GM21576 (cell line): ENCODE data around the gene CC2D1A.
"Not testable (repeated sequence)": the region's sequence is repeated elsewhere in the genome, so short reads cannot be mapped to it uniquely, and the experiment has no call there.

Experiments used
- ATAC-seq: cut with Tn5 transposase; IDR thresholded peaks from one replicate; pipeline ENCODE4 v1.9.1; 2021; ENCODE audit warnings: mild to moderate bottlenecking, moderate library complexity; ENCODE audit not compliant: unreplicated experiment

The CC2D1A gene

DNA sequence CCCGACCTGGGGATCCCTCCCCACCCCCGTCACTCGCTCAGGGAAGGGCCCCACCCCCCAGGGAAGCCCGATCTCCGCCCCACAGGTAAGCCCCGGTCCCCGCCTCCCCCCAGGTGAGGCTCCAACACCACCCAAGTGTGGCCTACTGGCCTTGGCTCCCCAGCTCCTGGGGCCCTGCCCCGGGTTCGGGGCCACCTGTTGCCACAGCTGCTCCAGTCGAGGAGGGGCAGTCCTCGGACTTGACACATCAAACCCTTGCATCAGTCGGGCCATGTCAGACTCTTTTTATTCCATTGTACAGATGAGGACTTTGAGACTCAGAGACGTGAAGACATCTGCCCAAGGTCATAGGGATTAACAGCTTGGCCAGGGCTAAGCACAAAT lies 512 bp downstream of the CC2D1A start:
- no peak for ATAC-seq

DNA sequence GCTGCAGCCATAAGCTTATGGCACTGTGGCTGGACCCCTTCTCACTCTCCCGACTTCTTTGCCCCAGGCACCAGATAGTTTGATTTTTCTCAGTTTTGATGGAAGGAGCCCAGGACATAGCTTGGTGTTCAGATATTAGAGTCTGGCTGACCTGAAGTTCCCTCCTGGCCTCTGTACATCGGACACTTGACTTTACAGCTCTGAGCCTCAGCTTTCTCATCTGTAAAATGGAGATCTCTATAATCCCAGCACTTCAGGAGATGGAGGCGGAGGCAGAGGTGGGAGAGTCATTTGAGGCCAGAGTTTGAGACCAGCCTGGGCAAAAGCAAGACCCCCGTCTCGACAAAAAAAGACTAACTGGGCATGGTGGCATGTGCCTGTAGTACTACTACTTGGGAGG lies 909 bp downstream of the CC2D1A start:
- ATAC-seq, result no peak

DNA sequence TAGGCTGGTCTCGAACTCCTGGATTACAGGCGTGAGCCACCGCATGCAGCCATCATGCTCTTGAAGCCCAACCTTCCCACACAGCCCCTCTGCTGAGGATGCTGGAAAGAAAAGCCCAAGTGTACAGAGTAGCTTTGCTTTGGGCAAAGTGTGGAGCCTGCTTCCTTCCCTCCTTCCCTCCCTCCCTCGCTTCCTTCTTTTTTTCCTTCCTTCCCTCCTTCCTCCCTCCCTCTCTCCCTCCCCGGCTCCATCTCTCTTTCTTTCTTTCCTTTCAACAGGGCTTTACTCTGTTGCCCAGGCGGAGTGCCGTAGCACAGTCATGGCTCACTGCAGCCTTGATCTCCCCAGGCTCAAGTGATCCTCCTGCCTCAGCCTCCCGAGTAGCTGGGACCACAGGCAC lies 2.7 kb downstream of the CC2D1A start:
- ATAC-seq, result no peak

DNA sequence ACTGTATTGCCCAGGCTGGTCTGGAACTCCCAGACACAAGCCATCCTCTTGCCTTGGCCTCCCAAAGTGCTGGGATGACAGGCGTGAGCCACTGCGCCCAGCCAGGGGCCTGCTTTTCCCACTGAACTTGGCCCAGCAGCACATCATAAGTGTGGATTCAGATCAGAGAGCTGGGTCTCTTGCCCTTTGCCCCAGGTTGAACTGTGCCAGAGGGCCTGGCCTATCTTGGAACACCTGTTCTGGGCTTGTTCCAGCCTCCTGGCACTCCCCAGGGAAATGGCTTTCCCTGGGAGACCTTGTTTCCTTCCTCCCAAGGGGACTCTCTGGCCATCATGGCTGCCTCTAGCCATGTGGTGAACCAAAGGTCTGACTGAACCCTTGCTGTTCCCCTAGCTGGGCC lies 3.4 kb downstream of the CC2D1A start:
- no peak for ATAC-seq

DNA sequence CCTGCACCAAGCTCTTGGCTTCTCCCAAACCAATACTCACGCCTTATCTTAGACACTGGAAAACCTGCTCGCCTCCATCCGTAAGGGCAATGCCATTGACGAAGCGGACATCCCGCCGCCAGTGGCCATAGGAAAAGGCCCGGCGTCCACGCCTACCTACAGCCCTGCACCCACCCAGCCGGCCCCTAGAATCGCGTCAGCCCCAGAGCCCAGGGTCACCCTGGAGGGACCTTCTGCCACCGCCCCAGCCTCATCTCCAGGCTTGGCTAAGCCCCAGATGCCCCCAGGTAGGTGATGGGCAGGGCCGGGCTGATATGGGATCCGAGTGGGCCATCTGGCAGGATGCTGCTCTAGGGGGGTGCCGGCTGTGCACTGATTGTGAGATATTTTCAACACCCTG lies 7.4 kb downstream of the CC2D1A start:
- ATAC-seq, result no peak

DNA sequence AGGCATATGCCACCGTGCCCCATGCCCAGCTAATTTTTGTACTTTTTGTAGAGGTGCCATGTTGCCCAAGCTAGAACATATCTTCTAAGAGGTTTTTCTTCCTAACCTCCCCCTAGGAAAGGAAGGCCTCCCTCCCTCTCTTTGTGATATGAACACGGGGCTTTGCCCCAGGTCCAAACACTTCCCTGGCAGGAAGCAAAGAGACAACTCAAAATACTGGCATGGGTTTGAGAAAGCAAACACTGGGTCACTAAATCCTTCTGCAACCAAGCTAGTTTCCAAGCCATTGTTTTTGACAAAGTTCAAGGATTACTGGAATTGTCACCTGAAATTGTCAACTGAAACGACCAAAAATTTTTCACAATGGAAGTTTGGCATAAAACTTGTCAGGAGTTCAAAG lies 8.8 kb downstream of the CC2D1A start:
- ATAC-seq, result no peak

DNA sequence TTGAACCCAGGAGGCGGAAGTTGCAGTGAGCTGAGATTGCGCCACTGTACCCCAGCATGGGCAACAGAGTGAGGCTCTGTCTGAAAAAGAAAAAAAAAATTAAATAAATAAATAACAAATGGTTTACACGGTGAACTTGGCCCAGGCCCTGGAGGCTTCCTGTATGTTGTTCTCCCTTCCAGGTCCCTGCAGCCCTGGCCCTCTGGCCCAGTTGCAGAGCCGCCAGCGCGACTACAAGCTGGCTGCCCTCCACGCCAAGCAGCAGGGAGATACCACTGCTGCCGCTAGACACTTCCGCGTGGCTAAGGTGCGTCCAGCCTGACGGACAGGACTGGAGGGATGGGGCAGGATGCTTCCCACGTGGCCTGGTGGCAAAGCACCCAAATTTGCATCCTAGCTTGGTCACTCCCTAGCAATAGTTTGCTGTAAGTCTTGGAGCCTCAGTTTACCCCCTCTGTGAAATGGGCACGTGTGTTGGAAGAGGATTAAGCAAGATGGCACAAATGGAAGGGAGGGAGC lies 11.9 kb downstream of the CC2D1A start:
- ATAC-seq, result no peak

DNA sequence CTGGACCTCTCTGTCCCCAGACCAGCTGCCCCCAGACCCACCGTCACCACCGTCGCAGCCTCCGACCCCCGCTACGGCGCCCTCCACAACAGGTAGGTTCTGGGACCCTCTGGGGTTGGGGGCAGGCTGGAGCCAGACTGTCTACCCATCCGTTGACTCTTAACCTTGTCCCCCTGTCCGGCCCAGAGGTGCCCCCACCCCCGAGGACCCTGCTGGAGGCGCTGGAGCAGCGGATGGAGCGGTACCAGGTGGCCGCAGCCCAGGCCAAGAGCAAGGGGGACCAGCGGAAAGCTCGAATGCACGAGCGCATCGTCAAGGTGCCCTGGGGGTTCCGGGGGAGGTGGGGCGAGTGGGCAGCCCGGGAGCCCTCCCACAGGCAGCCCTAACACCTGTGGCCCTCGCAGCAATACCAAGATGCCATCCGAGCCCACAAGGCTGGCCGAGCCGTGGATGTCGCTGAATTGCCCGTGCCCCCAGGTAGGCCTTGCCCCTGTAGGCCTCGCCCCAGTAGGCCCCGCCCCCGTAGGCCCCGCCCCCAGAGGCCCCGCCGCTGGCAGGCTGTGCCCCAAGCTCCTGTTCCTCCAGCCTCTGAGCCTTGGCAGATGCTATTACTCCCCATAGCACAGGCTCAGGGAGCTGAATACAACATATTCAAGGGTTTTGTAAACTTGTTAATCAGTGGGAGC lies 12.9 kb downstream of the CC2D1A start:
- no peak for ATAC-seq

DNA sequence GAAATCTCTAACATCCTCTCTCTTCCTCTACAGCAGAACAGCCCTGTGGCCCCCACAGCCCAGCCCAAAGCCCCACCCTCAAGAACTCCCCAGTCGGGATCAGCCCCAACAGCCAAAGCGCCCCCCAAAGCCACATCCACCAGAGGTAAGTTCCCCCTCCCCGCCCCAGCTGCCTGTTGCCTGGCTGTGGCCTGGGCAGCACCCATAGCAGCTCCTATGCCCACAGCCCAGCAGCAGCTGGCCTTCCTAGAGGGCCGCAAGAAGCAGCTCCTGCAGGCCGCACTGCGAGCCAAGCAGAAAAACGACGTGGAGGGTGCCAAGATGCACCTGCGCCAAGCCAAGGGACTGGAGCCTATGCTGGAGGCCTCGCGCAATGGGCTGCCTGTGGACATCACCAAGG lies 14.5 kb downstream of the CC2D1A start:
- ATAC-seq, result no peak

DNA sequence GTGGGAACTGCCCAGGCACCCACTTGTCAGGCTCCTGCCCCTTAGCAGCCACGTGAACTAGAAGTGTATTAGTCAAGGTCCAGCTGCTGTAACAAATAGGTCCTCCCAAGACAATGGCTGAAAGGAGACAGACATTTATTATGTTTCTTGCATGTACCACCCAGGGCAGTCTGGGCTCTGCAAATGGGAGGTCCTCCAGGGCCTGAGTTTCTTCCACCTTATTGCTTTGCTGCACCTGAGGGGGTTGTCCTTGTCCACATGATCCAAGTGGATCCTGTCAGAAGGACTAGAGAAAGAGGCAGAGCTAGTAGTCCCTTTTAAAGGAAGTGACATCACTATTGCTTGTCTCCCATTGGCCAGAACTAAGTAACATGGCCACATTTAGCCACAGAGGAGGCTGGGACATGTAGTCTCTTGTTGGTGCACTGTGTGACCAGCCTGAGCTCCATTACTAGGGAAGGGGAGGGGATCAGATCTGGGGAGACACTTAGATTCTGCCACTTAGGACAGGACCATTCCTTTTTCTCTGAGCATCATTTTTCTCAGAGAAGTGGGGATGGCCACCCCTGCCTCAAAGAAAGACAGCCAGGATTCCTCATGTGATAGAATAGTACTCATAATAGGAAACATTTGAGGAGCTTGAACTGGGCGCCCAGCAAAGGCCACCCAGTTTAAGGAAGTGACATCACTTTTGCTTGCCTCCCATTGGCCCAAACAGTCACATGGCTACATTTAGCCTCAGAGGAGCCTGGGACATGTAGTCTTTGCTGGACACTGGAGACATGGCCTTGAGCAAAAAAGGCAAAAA lies 15.1 kb downstream of the CC2D1A start:
- no peak for ATAC-seq

DNA sequence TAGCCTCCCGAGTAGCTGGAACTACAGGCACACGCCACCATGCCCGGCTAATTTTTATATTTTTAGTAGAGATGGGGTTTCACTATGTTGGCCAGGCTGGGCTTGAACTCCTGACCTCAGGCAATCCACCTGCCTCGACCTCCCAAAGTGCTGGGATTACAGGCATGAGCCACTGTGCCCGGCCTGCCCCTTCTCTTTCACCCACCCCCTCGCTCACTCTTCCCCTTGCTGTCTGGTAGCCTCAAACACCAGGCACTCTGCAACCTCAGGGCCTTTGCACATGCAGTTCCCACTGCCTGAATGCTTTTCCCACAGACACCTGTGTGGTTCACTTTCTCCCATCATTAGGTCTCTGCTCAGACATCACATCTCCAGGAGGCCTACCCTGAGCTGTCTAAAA lies 16.1 kb downstream of the CC2D1A start:
- ATAC-seq, result not testable (repeated sequence)

DNA sequence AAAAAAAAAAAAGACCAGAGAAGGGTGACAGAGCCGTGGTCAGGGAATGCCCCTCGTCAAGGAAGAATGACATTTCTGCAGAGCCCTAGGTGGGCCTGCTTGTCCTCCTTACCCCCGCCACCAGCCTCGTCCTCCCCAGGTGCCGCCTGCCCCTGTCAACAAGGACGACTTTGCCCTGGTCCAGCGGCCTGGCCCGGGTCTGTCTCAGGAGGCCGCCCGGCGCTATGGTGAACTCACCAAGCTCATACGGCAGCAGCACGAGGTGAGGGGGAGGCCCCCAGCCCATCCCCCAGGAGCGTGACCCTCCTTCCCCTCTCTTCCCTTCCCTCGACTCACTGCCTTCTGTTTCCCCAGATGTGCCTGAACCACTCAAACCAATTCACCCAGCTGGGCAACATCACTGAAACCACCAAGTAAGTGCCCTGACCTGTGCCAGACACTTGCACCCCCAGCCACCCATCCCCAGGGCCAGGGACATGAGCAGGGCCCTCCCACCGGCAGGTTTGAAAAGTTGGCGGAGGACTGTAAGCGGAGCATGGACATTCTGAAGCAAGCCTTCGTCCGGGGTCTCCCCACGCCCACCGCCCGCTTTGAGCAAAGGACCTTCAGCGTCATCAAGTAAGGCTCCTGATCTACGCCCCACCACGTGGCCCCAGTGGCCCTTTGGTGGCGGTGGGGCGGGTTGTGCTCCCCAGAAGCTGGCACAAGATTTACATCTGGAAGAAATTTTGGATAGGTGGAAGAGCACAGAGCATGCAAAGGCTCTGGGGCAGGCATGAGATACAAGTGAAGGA lies 17.4 kb downstream of the CC2D1A start:
- no peak for ATAC-seq

DNA sequence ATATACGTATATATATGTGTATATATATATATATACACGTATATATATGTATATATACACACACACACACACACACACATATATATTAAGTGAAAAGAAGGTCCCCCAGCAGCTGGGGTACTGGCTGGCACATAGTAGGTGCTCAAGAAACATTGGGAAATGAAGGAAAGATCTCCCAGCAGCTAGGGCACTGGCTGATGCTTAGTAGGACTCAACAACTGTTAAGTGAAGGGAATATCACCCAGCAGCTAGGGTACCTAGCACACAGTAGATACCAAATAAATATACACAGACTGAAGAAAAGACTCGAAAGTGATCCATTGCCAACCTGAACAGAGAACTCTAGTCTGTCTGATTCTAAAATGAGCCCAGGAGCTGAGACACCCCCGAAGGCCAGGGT lies 20.0 kb downstream of the CC2D1A start:
- ATAC-seq, result no peak

DNA sequence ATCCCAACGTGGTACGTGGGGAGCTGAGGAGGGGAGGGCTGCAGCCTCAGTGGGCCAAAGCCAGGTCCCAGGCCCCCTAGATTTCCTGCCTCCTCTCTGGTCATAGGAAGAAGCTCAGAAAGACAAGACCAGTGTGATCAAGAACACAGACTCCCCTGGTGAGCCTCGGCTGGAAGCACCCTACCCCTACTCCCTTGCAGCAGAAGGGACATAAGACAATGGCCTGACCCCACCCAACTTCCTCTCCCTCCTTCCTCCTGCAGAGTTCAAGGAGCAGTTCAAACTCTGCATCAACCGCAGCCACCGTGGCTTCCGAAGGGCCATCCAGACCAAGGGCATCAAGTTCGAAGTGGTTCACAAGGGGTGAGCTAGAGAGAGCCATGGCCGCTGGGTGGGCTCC lies 20.7 kb downstream of the CC2D1A start:
- ATAC-seq, result no peak

DNA sequence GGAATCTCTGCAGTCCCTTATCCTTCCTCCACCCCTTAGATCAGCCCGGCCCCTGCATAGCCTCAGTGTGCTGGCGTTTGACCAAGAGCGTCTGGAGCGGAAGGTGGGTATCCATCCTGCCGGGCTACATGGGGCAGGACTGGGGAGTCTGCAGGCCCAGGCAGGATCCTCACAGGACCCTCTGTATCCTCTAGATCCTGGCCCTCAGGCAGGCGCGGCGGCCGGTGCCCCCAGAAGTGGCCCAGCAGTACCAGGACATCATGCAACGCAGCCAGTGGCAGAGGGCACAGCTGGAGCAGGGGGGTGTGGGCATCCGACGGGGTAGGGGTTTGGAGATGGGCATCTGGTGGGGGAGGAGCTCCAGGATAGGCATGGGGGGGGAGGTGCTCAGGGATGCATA lies 23.3 kb downstream of the CC2D1A start:
- ATAC-seq, result no peak

DNA sequence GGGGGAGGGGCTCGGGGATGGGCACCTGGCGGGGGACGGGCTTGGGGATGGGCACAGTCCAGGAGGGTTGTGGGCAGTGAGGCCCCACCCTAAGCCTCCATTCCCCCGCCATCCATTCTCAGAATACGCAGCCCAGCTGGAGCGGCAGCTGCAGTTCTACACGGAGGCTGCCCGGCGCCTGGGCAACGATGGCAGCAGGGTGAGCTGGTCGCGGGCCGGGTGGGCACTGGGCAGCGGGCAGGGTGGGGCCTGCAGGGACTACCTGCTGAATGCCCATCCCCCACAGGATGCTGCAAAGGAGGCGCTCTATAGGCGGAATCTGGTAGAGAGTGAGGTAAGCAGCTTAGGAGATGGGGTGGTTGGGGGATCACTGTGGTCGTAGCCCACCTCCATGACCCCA lies 24.0 kb downstream of the CC2D1A start:
- no peak for ATAC-seq

DNA sequence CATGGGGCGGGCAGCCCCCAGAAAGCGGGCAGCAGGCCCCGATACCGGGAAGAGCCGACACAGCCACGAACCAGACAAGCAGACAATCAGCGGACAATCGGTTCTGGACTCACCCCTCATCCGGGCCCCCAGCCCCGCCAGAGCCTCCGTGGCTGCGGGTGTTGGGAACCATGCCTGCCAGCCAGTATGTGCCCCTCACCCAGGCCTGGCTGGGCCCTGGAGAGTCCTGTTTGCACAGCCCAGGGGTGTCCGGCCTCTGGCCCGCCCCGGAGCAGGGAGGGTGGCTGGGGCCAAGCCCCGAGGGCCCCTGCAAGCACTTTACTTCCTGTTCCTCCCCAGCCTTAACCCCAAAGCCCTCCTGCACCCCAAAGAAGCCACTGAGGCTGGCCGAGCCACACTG lies 24.4 kb downstream of the CC2D1A start:
- ATAC-seq, result no peak

DNA sequence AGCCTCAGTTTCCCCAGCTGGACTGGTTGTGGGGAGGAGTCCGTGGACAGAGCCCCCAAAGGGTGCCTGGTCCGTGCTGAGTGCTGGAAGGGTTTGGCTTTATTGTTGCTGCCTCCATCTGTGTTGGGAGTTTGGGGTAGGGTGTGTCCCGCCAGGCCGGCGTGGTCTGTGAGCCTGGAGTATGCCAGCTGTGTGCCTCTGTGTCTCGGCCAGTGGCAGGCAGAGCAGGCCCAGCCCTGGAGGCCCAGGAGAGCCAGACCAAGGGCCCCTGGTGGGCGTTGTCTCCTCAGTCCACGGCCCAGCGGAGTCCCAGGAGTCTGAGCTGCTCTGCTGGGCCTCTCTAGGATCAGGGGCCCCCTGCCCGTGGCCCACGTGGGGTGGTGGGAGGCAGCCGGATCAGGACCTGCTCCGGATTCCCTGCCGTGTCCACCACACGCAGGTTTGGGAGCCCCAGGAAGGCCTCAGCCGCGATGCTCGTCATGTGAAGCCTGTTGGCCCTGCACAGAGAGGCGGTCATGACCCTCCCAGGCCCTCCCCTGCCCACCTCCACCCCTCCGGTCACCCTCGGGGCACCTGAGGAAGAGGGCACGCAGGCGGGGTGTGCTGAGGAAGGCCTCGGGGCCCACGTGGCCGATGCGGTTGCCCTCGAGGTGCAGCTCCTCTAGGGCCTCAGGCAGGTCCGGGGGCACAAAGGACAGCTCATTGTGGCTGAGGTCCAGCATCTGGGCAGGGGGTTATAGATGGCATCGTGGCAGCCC lies 25.6 kb downstream of the CC2D1A start:
- no peak for ATAC-seq

DNA sequence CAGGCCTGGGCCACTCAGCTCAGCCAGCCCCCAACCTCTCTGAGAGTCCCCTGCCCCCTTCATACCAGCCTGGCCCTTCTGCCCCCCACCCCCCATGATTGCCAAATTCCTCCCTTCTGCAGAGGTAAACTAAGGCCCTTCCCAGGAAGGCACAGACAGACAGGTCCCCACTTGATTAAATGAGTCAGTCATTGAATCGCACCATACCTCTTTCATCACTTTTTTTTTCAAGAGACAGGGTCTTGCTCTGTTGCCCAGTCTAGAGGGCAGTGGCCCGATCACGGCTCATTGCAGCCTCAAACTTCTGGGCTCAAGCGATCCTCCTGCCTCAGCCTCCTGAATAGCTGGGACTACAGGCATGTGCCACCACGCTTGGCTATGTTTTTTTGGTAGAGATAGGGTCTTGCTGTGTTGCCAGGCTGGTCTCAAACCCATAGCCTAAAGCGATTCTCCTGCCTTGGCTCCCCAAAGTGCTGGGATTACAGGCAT lies 26.2 kb downstream of the CC2D1A start:
- no peak for ATAC-seq

DNA sequence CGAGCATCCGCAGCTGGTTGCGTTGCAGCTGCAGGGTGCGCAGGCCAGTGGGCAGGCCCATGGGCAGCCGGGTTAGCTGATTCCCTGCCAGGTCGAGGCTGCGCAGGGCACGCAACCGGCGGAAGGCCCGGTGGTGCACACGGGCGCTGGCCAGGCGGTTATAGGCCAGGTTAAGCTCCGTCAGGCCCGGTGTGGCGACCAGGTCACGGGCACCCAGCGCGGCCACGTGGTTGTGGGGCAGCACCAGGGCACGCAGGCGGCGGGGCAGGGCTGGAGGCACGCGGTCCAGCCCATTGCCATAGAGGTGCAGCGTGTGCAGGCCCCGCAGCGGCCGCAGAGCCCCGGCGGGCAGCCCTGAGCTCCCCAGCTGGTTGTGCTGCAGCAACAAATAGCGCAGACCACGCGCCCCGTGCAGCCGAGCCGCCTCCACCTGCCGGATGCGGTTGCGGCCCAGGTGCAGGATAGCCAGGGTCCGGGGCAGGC lies 27.0 kb downstream of the CC2D1A start:
- no peak for ATAC-seq

DNA sequence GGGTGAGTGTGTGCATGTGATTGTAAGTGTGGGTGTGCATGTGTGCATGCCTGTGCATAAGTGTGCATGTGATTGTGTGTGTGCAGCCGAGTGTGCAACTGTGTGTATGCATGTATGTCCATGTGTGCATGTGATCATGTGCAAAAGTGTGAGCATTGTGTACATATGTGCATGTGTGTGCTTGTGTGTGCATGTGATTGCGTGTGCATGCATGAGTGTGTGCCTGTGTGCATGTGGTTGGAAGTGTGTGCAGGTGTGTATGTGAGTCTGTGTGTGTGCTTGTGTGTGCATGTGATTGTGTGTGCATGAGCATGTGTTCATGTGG lies 28.7 kb downstream of the CC2D1A start:
- no peak for ATAC-seq
